UCSD-AML1 (cell line): Measurements from ENCODE around the gene AIM2.
A peak's percentile ranks its signal among the peaks of the same experiment; 100 is the strongest.
"Not testable (repeated sequence)": the region's sequence is repeated elsewhere in the genome, so short reads cannot be mapped to it uniquely, and the experiment has no call there.

ENCODE experiments used
- DNase-seq: peaks from one replicate; lab custom pipeline; 2025; ENCODE audit not compliant: unreplicated experiment; lab: John Stamatoyannopoulos, UW

Gene AIM2

DNA sequence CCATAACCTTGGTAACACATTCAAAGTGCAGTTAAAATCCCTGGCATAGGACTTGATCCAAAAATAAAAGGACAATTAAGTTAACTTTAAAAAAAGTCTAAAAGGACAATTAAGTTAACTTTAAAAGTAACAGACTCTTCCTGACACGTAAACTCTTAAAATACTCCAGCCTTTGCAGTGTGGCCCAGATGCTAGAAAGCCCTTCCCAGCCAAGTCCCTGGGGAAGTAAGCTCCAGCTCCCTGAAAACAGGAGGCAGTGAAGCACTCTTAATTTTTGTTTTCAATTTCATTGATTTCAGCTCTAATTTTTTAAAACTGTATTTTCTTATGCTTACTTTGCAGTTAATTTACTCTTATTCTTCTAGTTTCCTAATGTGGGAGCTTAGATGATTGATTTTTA, 5.1 kb upstream of the AIM2 start:
- DNase-seq, result no peak

GRCh38 chr1:159079525-159079924, 3.0 kb upstream of the AIM2 start:
- DNase-seq, result no peak

- peak; percentile 17 for DNase-seq
These were observed 775 bp upstream of the AIM2 start for GRCh38 chr1:159077120-159077961.

- no peak for DNase-seq
These were observed 4.5 kb downstream of the AIM2 start for GRCh38 chr1:159071970-159072582.

DNA sequence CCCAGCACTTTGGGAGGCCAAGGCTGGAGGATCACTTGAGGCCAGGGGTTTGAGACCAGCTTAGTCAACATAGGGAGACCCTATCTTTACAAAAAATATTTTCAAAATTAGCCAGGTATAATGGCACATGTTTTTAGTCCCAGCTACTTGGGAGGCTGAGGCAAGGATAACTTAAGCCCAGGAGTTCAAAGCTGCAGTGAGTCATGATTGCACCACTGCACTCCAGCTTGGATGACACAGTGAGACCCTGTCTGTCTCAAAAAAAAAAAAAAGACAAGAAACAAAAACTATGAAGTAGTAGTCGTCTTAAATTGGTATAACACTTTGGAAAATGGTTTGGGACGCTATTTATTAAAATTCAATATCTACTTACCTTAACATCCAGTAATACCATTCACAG, 7.7 kb downstream of the AIM2 start:
- DNase-seq, result no peak

- DNase-seq, result no peak
These were observed 8.6 kb downstream of the AIM2 start for GRCh38 chr1:159067699-159068621.

DNA sequence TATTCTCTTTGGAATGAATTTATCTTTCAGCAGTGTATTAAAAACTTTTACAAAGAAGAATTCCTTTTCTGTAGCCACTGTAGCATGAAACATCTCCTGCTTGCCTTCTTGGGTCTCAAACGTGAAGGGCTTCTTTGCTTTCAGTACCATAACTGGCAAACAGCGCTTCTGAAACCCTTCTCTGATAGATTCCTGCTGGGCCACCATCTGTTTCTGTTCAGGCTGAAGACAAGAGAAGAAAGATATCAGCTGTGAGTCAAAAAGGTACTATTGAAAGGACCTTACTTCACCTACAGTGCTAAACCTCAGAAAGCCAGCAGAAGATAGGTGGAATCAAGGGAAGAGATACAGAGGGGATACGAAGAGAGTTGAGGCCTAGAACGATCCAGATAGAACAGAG, 10.5 kb downstream of the AIM2 start:
- DNase-seq, result no peak

- DNase-seq, result no peak
These were observed 11.5 kb downstream of the AIM2 start for GRCh38 chr1:159065106-159065505.

GRCh38 chr1:159058751-159059150, 17.8 kb downstream of the AIM2 start:
- DNase-seq, result no peak

GRCh38 chr1:159056069-159056698, 20.4 kb downstream of the AIM2 start:
- no peak for DNase-seq

DNA sequence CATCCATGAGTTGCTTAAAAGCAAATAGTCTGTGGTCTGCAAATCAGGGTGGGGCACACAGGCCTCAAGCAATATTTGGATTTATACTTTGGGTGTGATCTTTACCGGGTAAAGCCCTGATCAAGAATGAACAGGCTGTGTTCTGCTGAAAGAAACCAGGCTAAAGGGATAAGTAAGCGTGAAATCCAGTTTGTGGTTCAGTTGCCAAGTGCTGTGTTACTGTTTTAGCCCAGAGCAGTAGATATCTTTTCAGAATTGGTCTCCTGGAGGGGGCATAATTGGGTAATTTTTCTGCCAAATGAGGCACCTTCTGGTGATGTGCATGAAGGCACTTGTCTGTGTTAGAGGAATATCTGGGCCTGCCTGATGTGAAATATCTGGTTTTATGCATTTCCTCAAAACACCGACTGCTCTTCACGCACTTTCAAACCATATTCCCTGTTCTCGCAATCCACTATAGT, 21.4 kb downstream of the AIM2 start:
- no peak for DNase-seq

GRCh38 chr1:159054427-159054826, 22.1 kb downstream of the AIM2 start:
- no peak for DNase-seq

DNA sequence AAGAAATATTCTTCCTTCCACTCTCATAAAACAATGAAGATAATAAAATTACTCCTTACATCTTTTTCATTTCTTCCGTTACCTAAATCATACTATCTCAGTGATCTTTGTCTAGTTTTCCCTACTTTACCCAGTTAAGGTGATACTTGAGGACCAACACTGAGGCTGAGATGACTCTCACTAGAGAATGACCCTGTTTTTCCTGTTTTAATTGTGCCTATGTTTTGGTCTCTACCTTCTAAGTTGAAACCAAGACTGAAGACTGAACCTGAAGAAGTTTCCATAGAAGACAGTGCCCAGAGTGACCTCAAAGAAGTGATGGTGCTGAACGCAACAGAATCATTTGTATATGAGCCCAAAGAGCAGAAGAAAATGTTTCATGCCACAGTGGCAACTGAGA, 25.1 kb downstream of the AIM2 start:
- no peak for DNase-seq

DNA sequence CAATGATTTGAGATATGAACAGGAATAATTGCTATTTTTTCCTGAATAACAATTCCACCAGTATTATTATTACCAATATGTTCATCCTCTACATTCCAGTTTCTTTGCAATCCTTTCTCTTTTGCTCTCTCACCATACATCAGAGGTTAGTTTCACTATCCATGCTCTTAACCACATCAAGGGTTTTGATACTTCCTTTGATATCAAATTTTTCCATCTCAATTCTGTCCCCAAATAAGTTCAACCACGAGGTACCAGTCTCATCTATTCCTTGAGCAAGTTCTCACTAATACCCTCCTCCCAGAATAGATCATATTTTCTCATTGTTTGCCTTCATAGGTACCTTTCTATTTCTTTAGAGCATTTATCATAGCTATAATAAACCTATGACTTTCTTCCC, 30.1 kb downstream of the AIM2 start:
- not testable (repeated sequence) for DNase-seq

- no peak for DNase-seq
These were observed 35.5 kb downstream of the AIM2 start for GRCh38 chr1:159040893-159041724.

DNA sequence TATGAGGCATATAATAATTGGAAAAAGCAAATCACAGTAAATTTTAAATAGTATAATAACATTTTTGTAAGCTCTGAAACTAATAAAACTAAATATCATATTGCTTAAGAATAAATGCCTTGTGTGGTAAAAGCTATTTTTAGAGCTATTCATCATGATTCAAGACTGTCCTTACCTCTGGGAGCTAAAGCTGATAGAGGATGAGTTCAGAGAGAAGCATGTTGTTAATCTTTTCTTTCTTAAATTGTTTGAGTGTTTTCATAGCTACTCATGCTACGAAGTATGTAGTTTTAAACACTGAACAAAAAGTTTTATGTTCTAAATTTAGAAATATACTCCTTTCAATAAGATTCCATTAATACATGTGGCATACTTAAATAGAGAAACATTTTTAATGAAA, 36.4 kb downstream of the AIM2 start:
- DNase-seq, result no peak

- DNase-seq, result no peak
These were observed 45.6 kb downstream of the AIM2 start for GRCh38 chr1:159030877-159031447.

DNA sequence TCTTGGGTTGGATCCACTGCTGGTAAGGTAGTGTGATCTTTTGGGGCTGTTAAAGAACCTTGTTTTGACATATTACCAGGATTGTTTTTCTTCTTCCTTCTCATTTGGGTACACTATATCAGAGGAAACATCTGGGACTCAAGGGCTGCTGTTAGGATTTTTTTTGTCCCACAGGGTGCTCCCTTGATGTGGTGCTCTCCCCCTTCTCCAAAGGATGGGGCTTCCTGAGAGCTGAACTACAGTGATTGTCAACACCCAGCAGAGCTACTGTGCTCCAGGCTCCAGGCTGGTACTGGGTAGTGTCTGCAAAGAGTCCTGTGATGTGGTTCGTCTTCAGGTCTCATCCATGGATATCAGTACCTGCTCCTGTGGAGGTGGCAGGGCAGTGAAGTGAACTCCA, 46.3 kb downstream of the AIM2 start:
- no peak for DNase-seq

- DNase-seq, result not testable (repeated sequence)
These were observed 49.7 kb downstream of the AIM2 start for GRCh38 chr1:159026841-159027240.

GRCh38 chr1:159025043-159025442, 51.5 kb downstream of the AIM2 start:
- DNase-seq, result no peak
